ENCODE measurements around the gene STOML3.

DNA sequence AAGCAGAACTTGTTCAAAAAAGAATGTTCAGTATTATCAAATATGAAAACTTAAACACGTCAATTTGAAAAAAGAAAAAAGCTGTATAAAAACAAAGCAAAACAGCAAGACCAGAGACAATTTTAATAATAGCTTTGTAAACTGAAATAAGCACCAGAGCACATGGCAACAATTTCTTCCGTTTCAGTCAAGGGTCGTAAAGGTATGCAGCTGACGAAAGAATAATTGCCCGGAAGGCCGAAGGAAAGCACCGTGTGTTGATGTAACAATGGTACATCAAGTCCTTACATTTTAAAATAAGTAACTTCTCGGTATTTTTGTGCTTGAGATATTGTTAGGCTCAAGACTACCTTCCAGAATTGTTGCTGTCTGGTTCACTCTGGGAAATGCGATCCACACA, 45.6 kb upstream of the STOML3 start:
- TF ChIP-seq, protein P1, sequence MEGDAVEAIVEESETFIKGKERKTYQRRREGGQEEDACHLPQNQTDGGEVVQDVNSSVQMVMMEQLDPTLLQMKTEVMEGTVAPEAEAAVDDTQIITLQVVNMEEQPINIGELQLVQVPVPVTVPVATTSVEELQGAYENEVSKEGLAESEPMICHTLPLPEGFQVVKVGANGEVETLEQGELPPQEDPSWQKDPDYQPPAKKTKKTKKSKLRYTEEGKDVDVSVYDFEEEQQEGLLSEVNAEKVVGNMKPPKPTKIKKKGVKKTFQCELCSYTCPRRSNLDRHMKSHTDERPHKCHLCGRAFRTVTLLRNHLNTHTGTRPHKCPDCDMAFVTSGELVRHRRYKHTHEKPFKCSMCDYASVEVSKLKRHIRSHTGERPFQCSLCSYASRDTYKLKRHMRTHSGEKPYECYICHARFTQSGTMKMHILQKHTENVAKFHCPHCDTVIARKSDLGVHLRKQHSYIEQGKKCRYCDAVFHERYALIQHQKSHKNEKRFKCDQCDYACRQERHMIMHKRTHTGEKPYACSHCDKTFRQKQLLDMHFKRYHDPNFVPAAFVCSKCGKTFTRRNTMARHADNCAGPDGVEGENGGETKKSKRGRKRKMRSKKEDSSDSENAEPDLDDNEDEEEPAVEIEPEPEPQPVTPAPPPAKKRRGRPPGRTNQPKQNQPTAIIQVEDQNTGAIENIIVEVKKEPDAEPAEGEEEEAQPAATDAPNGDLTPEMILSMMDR (IDR thresholded peaks at IDR 0.05), result no peak
- no peak for TF ChIP-seq POLR2A (IDR thresholded peaks at IDR 0.05)
